GM12878 (cell line): Measurements from ENCODE around the gene TMEM140. TPM values are rescaled to one million over a fixed set of nuclear protein-coding genes. Genes with fewer than 3 reads are reported as not detected.

Source experiments
- ATAC-seq: fragments of 200-7000 bp; cut with Tn5 transposase; 3 replicates; pipeline ENCODE4 v1.9.1; 2020; ENCODE audit warnings: mild to moderate bottlenecking, moderate library complexity
- BruUV-seq: library from RNA; stranded (reverse); fragments of 400-500 nt; replicated peaks from 2 replicates; lab custom pipeline; 2021; lab: Mats Ljungman, UMichigan
- CTCF ChIA-PET: fragments of 300-600 bp; sonication (Branson Sonifier 250); formaldehyde crosslinking; extraction: SDS; loops from one replicate; lab custom pipeline; 2021; ENCODE audit warnings: inconsistent platforms; lab: Yijun Ruan, JAX
- POLR2A ChIA-PET: fragments of 350-600 bp; formaldehyde crosslinking; extraction: SDS; loops from one replicate; lab custom pipeline; 2021; ENCODE audit warnings: inconsistent platforms; lab: Charles Lee
- RAD21 ChIA-PET: fragments of 300-600 bp; sonication (Branson Sonifier 250); formaldehyde crosslinking; loops from one replicate; lab custom pipeline; 2023; ENCODE audit warnings: antibody characterized with exemption; ENCODE audit not compliant: unreplicated experiment; lab: Charles Lee
- SMC1A ChIA-PET: fragments of 300-600 bp; sonication (Branson Sonifier 250); formaldehyde crosslinking; loops from one replicate; lab custom pipeline; 2023; ENCODE audit not compliant: unreplicated experiment, uncharacterized antibody; lab: Charles Lee
- DNase-seq: peaks from one replicate; pipeline ENCODE4 v3.0.0-alpha.2; 2011; ENCODE audit warnings: low read depth, low spot score
- FAIRE-seq: peaks from 3 replicates; lab custom pipeline; 2011; peaks lifted over from hg19 to GRCh38; lab: Jason Lieb, UNC
- H2AFZ ChIP-seq: 2 replicates; pipeline ENCODE4 v1.6.0; 2011; ENCODE audit warnings: low read depth, low read length, control low read depth; ENCODE audit not compliant: control insufficient read depth
- H3K27ac ChIP-seq: 2 replicates; pipeline ENCODE4 v1.5.1; 2011; ENCODE audit warnings: control low read depth; ENCODE audit not compliant: control insufficient read depth, insufficient read depth
- H3K27me3 ChIP-seq, 2 experiments: replicated peaks in 1 of 2; 2 replicates each; pipeline versions ENCODE4 v1.6.0 to v1.6.1; 2011; ENCODE audit warnings: low read length in 1 of 2; ENCODE audit not compliant: control insufficient read depth in 2 of 2, insufficient read depth in 2 of 2
- H3K36me3 ChIP-seq, 2 experiments: 2 replicates each; pipeline ENCODE4 v1.5.1; 2011; ENCODE audit warnings: low read length in 1 of 2; ENCODE audit not compliant: control insufficient read depth in 2 of 2, insufficient read depth in 2 of 2
- H3K4me1 ChIP-seq: 2 replicates; pipeline ENCODE4 v1.6.1; 2011; ENCODE audit warnings: mild to moderate bottlenecking, low read length, moderate library complexity, mixed read lengths; ENCODE audit not compliant: control insufficient read depth, insufficient read depth
- H3K4me2 ChIP-seq: 2 replicates; pipeline ENCODE4 v1.6.0; 2011; ENCODE audit warnings: control low read depth; ENCODE audit not compliant: control insufficient read depth, insufficient read depth
- H3K4me3 ChIP-seq: fragments of 200-600 bp; sonication (generic); 2 replicates; pipeline ENCODE4 v1.5.1; 2016
- H3K79me2 ChIP-seq: 2 replicates; pipeline ENCODE4 v1.6.0; 2011; ENCODE audit warnings: low read length; ENCODE audit not compliant: control insufficient read depth, insufficient read depth
- H3K9ac ChIP-seq: 2 replicates; pipeline ENCODE4 v1.8.0; 2011; ENCODE audit warnings: low read length, control low read depth, mixed read lengths; ENCODE audit not compliant: control insufficient read depth, insufficient read depth
- H3K9me3 ChIP-seq: replicated peaks from 3 replicates; pipeline ENCODE4 v1.5.1; 2011; ENCODE audit warnings: mild to moderate bottlenecking, low read length; ENCODE audit not compliant: control insufficient read depth, insufficient read depth
- H4K20me1 ChIP-seq: 2 replicates; pipeline ENCODE4 v1.6.0; 2011; ENCODE audit not compliant: control insufficient read depth, insufficient read depth
- CEBPB ChIP-seq, 2 experiments: fragments of 150-350 bp in 1 of 2; IDR thresholded peaks; 2 replicates each; pipeline ENCODE4 v1.6.1; 2012 to 2014; ENCODE audit warnings: low read depth in 2 of 2, low read length in 2 of 2, borderline replicate concordance in 1 of 2, inconsistent platforms in 1 of 2
- MXI1 ChIP-seq: fragments of 150-350 bp; IDR thresholded peaks from 2 replicates; pipeline ENCODE4 v1.6.1; 2011; ENCODE audit warnings: low read depth, mild to moderate bottlenecking, inconsistent platforms, low read length, improper control_type of control experiment
- NFIC ChIP-seq: IDR thresholded peaks from 2 replicates; pipeline ENCODE4 v1.6.1; 2012; ENCODE audit warnings: low read depth, mild to moderate bottlenecking, inconsistent platforms, low read length, moderate library complexity
- NFYA ChIP-seq: IDR thresholded peaks from 2 replicates; pipeline ENCODE4 v1.6.1; 2011; ENCODE audit warnings: low read depth, mild to moderate bottlenecking, low read length, improper control_type of control experiment, borderline replicate concordance
- POLR2AphosphoS5 ChIP-seq: IDR thresholded peaks from 2 replicates; pipeline ENCODE4 v1.6.1; 2011; ENCODE audit warnings: mild to moderate bottlenecking, low read length, inconsistent platforms
- POU2F2 ChIP-seq: IDR thresholded peaks from 3 replicates; pipeline ENCODE4 v1.6.1; 2011; ENCODE audit warnings: low read depth, mild to moderate bottlenecking, low read length, borderline replicate concordance
- RUNX3 ChIP-seq: IDR thresholded peaks from 2 replicates; pipeline ENCODE4 v1.6.1; 2012; ENCODE audit warnings: low read length, inconsistent platforms
- SMC3 ChIP-seq: IDR thresholded peaks from 2 replicates; pipeline ENCODE4 v1.6.1; 2011; ENCODE audit warnings: low read length, improper control_type of control experiment, borderline replicate concordance
- TARDBP ChIP-seq: IDR thresholded peaks from 2 replicates; pipeline ENCODE4 v1.6.1; 2016; ENCODE audit warnings: borderline replicate concordance
- YBX1 ChIP-seq: fragments of 450-650 bp; IDR thresholded peaks from 2 replicates; pipeline ENCODE4 v1.6.1; 2016; ENCODE audit warnings: antibody characterized with exemption
- WGBS: methylation state at CpG from one replicate; pipeline ENCODE4 v1.1.6; 2016; ENCODE audit warnings: low lambda C conversion rate; ENCODE audit not compliant: insufficient replicate concordance, insufficient coverage; ENCODE audit errors: missing lambda C conversion rate; 5-methylcytosine and 5-hydroxymethylcytosine counted together
- in situ Hi-C: fragments of 300-500 bp; cut with MboI; formaldehyde crosslinking; loops from 9 replicates; pipeline ENCODE4 v1.14.3; 2018; ENCODE audit warnings: mixed read lengths
- intact Hi-C: fragments of 100-400 bp; cut with micrococcal nuclease; formaldehyde crosslinking; loops from one replicate; pipeline ENCODE4 v1.14.2; 2022; ENCODE audit not compliant: unreplicated experiment
- polyA plus RNA-seq, 11 experiments: library from polyadenylated mRNA; depleted of rRNA in 4 of 11; unstranded in 6 of 11; stranded (reverse) in 5 of 11; fragments of >200 nt; fragmentation: Nextera tagmentation in 4 of 11; fragmentation: Illumina TruSeq in 1 of 11; extraction: Ambion mirVana in 4 of 11; extraction: Trizol in 1 of 11; gene quantifications; 1 replicate in 1 of 11; 2 replicates in 10 of 11; pipeline versions ENCODE4 v1.2.1 to v1.2.3, GENCODE V29; 2011 to 2016; ENCODE audit warnings: inconsistent platforms in 2 of 11, missing spikeins in 2 of 11, low read depth in 1 of 11
- total RNA-seq, 4 experiments: library from RNA; depleted of rRNA in 3 of 4; stranded (reverse); fragments of >200 nt in 3 of 4; fragmentation: Illumina TruSeq in 1 of 4; extraction: Trizol in 1 of 4; gene quantifications; 2 replicates each; pipeline versions ENCODE4 v1.2.1 to v1.2.3, GENCODE V29; 2013 to 2021
- TF ChIP-seq, protein P1 (sequence below): fragments of 450-650 bp; IDR thresholded peaks from 2 replicates; pipeline ENCODE4 v1.6.1; 2017; ENCODE audit warnings: borderline replicate concordance
- TF ChIP-seq, protein P2 (sequence below): IDR thresholded peaks from 2 replicates; pipeline ENCODE4 v1.6.1; 2011; ENCODE audit warnings: borderline replicate concordance, low read depth, mild to moderate bottlenecking, moderate library complexity, low read length; ENCODE audit not compliant: insufficient read depth, poor library complexity, severe bottlenecking
- TF ChIP-seq, protein P3 (sequence below): fragments of 450-650 bp; IDR thresholded peaks from 2 replicates; pipeline ENCODE4 v1.6.1; 2016; ENCODE audit warnings: mild to moderate bottlenecking
- TF ChIP-seq, protein P4 (sequence below): IDR thresholded peaks from 2 replicates; pipeline ENCODE4 v1.6.1; 2012; ENCODE audit warnings: low read length, inconsistent platforms
- TF ChIP-seq, protein P5 (sequence below): fragments of 450-650 bp; IDR thresholded peaks from 2 replicates; pipeline ENCODE4 v1.6.1; 2018; ENCODE audit warnings: borderline replicate concordance, mild to moderate bottlenecking; ENCODE audit not compliant: partially characterized antibody

TMEM140 gene
- total and polyA plus RNA-seq, 10 of the 15 experiments (the other 5 are each of a cell fraction or from before 2014, with no cell fraction given) = 0.85 to 20.7 (median 3.3) TPM

DNA sequence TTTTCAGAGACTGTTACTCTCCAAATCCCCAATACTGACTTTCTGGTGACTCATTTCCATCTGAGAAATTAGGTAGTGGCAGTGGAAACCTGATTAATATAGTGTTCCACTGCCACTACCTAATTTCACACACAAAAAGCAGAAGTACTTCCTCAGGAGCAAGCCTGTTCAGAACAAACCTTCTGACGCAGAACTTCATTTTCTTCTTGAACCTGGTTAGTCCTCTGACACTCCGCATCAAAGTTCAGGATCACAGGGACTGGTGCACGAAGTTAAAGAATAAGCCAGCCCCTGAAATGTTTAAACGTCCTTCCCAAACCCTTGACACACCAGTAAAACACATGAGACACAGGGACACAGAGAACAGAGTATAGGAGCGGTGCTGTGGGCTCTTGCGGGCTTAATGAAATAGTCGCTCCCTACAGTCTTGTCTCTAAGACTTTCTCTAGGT is 59.1 kb downstream of the TMEM140 start:
- FAIRE-seq = peak; percentile 74
- WGBS = 42% methylated on average over 7 of the region's 7 CpGs
- Histone ChIP-seq H3K4me2 (peak overlapping the region; percentile 99), H3K27ac (peak overlapping the region; percentile 92), H2AFZ (no peak overlapping the region), H3K79me2 (peaks cover 77% of the 10 kb centered on the region), H3K36me3 (peaks cover 3 to 27% of the 10 kb centered on the region in 2 experiments; a peak in 2 of 4 replicates), H3K4me3 (peak overlapping the region; percentile 99), H3K9me3 (no peaks in the 10 kb centered on the region), H3K4me1 (peaks cover 44% of the 10 kb centered on the region), H4K20me1 (no peaks in the 10 kb centered on the region), H3K9ac (peak overlapping the region; percentile 71), H3K27me3 (no peaks in the 10 kb centered on the region)
- ATAC-seq = peak; percentile 44
- DNase-seq = peak; percentile 72
- in situ Hi-C loops (no loop called here), intact Hi-C loops (loop anchor here (1.0 kb wide), 2 partner anchors 19 to 36 kb away; no protein-coding TSS in a partner anchor)
- ChIA-PET SMC1A (interaction anchor here (0.7 to 10.8 kb wide), 14 partner anchors 9 to 220 kb away, joined by 3 to 251 read pairs (median 4); partner anchors contain the start of genes AGBL3, CYREN and TMEM140), CTCF (interaction anchor here (0.6 to 10.4 kb wide), 7 partner anchors 8 to 220 kb away, joined by 3 to 109 read pairs (median 6); partner anchors contain the start of genes AGBL3 and CYREN), RAD21 (interaction anchor here (0.7 to 11.2 kb wide), 11 partner anchors 17 to 219 kb away, joined by 3 to 230 read pairs (median 8); partner anchors contain the start of genes AGBL3, CYREN and TMEM140), POLR2A (interaction anchor here (0.8 to 10.8 kb wide), 11 partner anchors 9 to 219 kb away, joined by 3 to 299 read pairs (median 6); partner anchors contain the start of gene CYREN)
- BruUV-seq = no TSS peak
- TF ChIP-seq, protein P1, sequence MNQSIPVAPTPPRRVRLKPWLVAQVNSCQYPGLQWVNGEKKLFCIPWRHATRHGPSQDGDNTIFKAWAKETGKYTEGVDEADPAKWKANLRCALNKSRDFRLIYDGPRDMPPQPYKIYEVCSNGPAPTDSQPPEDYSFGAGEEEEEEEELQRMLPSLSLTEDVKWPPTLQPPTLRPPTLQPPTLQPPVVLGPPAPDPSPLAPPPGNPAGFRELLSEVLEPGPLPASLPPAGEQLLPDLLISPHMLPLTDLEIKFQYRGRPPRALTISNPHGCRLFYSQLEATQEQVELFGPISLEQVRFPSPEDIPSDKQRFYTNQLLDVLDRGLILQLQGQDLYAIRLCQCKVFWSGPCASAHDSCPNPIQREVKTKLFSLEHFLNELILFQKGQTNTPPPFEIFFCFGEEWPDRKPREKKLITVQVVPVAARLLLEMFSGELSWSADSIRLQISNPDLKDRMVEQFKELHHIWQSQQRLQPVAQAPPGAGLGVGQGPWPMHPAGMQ = no peak
- TF ChIP-seq, protein P2, sequence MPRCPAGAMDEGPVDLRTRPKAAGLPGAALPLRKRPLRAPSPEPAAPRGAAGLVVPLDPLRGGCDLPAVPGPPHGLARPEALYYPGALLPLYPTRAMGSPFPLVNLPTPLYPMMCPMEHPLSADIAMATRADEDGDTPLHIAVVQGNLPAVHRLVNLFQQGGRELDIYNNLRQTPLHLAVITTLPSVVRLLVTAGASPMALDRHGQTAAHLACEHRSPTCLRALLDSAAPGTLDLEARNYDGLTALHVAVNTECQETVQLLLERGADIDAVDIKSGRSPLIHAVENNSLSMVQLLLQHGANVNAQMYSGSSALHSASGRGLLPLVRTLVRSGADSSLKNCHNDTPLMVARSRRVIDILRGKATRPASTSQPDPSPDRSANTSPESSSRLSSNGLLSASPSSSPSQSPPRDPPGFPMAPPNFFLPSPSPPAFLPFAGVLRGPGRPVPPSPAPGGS = no peak
- TF ChIP-seq NFYA (no peak), TARDBP (no peak), MXI1 (no peak), RUNX3 (peak; percentile 58; the same call in 1 of the 2 replicates), SMC3 (no peak), CEBPB (IDR thresholded peaks at IDR 0.05; ENCODE audit: borderline replicate concordance in 1 of 2, low read depth in 2 of 2, low read length in 2 of 2) (no peak), NFIC (peak; percentile 79), POLR2AphosphoS5 (no peak; the same call in 1 of the 2 replicates), POU2F2 (no peak), YBX1 (no peak)
- TF ChIP-seq, protein P3, sequence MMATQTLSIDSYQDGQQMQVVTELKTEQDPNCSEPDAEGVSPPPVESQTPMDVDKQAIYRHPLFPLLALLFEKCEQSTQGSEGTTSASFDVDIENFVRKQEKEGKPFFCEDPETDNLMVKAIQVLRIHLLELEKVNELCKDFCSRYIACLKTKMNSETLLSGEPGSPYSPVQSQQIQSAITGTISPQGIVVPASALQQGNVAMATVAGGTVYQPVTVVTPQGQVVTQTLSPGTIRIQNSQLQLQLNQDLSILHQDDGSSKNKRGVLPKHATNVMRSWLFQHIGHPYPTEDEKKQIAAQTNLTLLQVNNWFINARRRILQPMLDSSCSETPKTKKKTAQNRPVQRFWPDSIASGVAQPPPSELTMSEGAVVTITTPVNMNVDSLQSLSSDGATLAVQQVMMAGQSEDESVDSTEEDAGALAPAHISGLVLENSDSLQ = no peak
- TF ChIP-seq, protein P4, sequence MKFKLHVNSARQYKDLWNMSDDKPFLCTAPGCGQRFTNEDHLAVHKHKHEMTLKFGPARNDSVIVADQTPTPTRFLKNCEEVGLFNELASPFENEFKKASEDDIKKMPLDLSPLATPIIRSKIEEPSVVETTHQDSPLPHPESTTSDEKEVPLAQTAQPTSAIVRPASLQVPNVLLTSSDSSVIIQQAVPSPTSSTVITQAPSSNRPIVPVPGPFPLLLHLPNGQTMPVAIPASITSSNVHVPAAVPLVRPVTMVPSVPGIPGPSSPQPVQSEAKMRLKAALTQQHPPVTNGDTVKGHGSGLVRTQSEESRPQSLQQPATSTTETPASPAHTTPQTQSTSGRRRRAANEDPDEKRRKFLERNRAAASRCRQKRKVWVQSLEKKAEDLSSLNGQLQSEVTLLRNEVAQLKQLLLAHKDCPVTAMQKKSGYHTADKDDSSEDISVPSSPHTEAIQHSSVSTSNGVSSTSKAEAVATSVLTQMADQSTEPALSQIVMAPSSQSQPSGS = peak; percentile 53; the same call in 1 of the 2 replicates
- TF ChIP-seq, protein P5, sequence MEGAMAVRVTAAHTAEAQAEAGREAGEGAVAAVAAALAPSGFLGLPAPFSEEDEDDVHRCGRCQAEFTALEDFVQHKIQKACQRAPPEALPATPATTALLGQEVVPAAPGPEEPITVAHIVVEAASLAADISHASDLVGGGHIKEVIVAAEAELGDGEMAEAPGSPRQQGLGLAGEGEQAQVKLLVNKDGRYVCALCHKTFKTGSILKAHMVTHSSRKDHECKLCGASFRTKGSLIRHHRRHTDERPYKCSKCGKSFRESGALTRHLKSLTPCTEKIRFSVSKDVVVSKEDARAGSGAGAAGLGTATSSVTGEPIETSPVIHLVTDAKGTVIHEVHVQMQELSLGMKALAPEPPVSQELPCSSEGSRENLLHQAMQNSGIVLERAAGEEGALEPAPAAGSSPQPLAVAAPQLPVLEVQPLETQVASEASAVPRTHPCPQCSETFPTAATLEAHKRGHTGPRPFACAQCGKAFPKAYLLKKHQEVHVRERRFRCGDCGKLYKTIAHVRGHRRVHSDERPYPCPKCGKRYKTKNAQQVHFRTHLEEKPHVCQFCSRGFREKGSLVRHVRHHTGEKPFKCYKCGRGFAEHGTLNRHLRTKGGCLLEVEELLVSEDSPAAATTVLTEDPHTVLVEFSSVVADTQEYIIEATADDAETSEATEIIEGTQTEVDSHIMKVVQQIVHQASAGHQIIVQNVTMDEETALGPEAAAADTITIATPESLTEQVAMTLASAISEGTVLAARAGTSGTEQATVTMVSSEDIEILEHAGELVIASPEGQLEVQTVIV = no peak
